GM19035 (cell line): ENCODE data around the gene IVD.

Experiments
- ATAC-seq: cut with Tn5 transposase; IDR thresholded peaks from one replicate; pipeline ENCODE4 v1.9.1; 2021; ENCODE audit not compliant: unreplicated experiment

IVD gene

DNA sequence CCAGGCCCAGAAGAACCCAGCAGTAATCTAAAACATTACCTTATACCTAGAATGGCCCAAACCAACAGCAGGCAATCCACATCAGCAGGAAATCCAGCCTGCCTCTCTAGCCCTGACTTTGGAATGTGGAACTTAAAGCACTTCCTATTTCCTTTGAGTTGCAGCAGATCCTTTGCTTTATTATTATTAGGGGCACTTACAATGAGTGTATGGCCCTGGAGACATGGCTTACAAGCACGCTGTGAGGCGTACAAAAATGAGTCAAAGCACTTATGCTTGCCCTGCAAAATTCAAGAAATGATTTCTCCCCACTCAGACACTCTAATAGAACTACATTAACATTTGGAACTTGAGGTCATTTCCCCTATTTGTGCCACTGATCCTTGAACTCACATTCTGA is 32.6 kb upstream of the IVD start:
- no peak for ATAC-seq

DNA sequence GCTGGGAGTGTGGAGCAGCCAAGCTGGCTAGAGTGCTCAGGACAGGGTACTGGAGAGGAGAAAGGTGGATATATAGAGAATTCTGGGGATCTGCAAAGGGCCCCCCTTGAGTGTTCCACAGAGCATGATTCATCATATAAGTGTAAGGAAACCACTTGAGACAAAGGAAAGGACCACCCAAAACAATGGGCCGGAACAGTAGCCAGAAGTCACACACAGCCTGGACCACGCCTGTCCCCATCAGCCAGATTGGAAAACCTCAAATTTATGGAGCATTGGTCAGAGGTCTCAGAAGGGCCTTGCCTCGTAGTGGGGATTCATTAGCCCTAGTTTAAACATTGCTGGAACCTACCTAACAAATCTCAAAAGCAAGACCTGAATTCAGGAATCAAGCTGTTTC is 28.0 kb upstream of the IVD start:
- ATAC-seq = no peak

- no peak for ATAC-seq
Observed at GRCh38 chr15:40379374-40379773, 26.2 kb upstream of the IVD start.

DNA sequence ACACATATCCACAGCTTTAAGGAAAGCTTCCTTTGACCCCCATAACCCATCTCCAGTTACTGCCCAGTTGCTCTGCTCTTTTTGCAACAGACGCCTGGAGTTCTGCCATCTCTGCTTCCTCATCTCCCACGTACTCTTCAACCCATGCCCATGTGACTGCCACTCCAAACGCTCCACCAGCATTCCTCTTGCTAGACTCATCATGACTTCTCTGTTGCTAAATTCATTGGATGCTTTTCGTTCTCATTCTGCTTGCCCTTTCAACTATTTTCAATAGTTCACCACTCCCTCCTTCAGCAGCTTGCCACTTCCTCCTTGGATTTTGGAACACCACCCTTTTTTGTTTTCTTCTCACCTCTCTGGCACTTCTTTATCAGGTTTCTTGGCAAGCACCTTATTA is 25.7 kb upstream of the IVD start:
- no peak for ATAC-seq

- no peak for ATAC-seq
Observed at GRCh38 chr15:40380636-40381035, 25.0 kb upstream of the IVD start.

- no peak for ATAC-seq
Observed at GRCh38 chr15:40381818-40382529, 23.6 kb upstream of the IVD start.

GRCh38 chr15:40382580-40383456 is 22.8 kb upstream of the IVD start, which contains the start of gene KNSTRN:
Gene KNSTRN, plus strand, starts transcription at chr15:40382721. Its CDS starts 115 bp downstream, at chr15:40382836.
- peak; percentile 96 for ATAC-seq

GRCh38 chr15:40386480-40386879 is 19.1 kb upstream of the IVD start:
- ATAC-seq = no peak

DNA sequence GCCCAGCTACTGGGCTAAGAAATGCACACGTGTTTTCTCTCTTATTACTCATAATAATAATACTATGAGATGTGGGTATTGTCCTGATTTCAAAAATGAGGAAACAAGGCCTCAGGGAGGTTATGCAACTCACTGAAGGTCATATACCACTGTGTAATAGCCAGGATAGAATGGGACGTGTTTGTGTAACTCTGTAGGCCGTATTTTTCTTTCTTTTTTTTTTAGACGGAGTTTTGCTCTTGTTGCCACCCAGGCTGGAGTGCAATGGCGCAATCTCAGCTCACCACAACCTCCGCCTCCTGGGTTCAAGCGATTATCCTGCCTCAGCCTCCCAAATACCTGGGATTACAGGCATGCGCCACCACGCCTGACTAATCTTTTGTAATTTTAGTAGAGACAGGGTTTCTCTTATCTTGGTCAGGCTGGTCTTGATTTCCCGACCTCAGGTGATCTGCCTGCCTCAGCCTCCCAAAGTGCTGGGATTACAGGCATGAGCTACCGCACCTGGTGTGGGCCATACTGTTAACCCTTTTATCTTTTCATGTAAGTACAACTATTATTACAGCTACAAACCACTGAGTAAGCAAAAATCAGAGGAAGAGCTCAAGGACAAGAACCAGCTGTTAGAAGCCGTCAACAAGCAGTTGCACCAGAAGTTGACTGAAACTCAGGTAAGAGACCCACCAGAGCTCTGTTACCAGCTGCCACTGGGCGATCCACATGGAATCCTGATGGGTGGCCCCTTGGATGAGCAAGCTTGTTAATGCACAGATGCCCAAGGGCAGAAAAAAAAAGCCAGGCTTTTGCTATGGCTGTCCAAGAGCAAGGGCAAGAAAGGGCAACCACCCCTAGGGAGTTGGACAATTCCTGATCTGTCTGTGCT is 16.4 kb upstream of the IVD start:
- ATAC-seq = no peak

DNA sequence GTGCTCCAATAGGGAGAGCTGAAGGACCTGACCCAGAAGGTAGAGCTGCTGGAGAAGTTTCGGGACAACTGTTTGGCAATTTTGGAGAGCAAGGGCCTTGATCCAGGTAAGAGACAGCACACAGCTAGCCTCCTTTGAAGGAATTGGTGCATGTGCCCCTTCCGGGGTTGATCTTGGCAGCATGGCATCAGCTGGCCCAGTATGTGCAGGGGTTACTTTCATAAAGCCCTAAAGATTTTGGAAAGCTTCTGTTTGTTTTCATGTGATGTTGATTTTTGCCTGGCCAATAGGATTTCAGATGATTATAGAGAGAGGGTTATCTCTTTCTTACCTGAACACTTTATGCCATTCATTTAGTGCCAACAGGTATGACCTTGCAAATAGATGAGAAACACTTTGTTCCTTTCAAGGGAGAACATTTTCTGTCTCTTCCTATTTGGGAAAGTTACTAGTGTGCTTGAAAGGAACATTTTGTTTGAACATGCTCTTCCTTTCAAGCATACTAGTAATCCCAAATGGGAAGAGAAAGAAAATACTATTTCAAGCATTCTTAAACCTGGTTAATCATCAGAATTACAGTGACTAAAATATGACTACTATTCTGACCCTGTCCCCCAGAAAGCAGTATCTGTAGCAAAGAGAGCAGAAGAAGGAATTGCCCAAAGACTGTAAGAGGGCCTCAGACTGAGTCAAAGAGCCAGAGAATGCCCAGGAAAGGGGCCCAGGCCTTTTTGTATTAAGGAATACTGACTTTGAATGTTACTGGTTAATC is 15.6 kb upstream of the IVD start:
- ATAC-seq = no peak

DNA sequence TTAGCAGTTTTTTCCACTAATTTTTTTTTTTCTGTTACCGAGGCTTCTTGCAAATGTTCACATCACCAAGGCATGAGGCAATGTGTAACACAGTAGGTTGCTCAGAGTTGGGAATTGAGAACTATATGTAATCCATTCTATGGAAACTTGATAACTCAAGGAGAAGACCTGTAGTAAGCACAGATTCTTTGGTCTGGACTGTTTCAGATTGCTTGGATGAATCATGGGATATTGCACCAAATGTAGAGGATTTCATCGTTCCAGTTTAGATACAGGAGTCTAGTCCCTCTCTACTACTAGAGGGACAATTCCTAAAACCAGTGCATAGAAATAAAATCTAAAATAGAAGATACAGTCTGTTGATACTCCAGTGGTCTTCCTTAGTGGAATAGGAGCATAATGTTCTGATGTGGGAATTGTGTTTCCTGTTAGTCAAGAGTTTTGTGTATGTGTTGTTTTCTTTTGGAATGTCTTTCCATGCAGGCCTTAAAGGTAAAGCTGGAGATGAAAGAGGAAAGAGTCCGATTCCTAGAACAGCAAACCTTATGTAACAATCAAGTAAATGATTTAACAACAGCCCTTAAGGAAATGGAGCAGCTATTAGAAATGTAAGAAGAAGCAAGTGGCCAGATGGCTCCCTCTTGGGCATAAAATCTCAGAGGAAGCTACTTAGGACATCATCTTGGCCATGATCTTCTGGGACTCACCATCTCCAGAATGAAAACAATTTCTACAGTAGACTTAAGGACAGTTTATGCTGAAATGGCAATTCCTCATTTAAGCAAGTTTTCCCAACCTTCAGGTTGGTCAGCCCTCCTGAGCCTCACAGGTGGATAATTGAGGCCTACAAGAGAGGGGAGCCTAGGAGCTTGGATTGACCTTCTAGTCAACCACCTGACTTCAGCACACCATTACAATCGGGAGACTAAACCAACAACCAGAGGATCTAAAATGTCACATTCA is 12.3 kb upstream of the IVD start:
- ATAC-seq = no peak

GRCh38 chr15:40397688-40398412 is 7.7 kb upstream of the IVD start:
- ATAC-seq = no peak

DNA sequence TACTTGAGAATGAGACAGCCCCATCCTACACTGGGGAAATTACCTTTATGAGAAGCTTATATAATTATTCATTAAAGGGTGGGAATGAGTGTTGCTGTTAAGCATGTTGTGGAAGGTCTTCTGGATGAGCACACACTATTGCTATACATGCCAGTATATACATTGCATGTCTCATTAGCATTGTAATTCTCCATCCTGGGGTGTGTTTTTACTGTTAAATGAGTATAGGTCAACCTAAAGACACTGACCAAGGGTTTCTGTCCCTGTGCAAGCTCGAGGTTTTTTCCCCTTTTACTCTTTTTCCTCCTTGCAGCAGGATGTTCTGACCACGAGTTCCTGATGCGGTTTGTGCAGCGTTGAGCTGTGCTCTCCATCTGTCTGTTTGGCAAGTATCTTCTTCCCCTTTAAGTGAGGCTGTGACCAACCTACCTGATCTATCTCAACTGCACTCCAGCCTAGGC is 7.2 kb upstream of the IVD start:
- ATAC-seq = peak; percentile 73

GRCh38 chr15:40399370-40399769 is 6.2 kb upstream of the IVD start:
- ATAC-seq = no peak

DNA sequence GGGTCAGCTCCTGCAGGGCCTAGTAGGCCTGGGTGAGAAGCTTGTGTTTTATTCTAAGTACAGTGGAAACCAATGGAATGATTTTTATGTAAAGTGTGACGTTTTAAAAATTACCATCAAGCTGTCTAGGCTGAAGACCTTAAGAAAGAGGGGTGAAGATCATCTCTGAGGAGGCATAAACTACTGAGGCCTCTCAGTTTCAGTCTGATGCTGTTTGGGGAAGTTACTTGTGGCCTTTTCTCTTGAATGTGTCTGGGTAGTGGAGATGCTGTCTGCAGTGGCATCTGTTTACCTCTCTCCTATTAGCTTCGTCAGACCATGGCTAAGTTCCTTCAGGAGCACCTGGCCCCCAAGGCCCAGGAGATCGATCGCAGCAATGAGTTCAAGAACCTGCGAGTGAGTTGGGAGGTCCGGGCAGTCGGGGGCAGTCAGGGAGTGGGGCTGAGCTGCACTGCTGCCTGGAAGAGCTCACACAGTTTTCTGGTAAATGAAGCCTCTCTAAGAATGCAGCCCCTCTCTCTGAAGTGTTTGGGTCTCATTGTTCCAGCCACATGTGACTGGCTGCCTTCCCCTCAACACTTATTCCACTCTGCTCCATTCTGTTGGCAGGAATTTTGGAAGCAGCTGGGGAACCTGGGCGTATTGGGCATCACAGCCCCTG is 1.9 kb downstream of the IVD start:
- ATAC-seq = peak; percentile 52

- ATAC-seq = no peak
Observed at GRCh38 chr15:40409366-40409765, 3.8 kb downstream of the IVD start.

DNA sequence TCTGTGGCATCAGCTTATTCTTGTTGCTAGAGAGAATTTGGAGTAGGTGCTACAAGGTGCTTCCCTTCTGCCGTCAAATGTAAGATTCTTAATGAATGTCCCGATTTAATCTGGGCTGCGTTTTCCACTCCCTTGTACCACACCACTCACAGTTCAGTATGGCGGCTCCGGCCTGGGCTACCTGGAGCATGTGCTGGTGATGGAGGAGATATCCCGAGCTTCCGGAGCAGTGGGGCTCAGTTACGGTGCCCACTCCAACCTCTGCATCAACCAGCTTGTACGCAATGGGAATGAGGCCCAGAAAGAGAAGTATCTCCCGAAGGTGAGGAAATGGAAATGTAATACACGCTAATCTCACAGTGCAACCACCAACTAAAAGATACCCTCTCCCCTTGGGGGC is 4.9 kb downstream of the IVD start:
- ATAC-seq = no peak

DNA sequence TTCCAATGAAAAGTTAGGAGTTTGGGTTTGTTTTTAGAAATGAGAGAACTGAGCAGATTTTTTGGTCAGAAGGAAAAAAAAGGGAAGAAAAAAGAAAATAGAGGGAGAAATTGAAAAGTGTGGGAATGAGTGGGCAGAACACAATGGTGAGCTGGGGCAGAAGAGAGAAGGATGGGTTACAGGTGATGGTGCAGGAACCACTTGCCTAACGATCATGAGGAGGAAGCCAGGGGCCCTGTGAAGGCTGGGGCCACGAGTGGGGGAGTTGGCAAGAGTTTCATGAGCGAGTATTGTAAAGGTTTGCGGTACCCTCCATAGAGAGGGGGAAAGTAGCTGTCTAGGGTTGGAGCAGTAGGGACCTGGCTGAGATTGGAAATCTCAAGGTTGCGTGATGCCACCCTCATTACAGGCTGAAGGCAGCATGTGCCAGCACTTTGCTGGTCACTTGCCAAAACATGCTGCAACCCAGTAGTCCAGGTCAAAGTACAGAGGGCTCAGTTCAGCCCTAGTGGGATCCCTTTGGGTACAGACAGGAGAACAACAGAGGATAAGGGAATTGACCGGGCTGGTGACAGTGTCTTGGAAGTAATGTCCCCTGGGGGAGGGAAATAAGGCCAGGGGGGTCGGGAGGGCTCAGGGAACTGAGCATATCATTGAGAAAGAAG is 6.6 kb downstream of the IVD start:
- no peak for ATAC-seq
